Measurements from ENCODE around the gene RAB3A.

GRCh38 chr19:18176367-18177310 is 27.2 kb downstream of the RAB3A start:
- TF ChIP-seq, protein P1, sequence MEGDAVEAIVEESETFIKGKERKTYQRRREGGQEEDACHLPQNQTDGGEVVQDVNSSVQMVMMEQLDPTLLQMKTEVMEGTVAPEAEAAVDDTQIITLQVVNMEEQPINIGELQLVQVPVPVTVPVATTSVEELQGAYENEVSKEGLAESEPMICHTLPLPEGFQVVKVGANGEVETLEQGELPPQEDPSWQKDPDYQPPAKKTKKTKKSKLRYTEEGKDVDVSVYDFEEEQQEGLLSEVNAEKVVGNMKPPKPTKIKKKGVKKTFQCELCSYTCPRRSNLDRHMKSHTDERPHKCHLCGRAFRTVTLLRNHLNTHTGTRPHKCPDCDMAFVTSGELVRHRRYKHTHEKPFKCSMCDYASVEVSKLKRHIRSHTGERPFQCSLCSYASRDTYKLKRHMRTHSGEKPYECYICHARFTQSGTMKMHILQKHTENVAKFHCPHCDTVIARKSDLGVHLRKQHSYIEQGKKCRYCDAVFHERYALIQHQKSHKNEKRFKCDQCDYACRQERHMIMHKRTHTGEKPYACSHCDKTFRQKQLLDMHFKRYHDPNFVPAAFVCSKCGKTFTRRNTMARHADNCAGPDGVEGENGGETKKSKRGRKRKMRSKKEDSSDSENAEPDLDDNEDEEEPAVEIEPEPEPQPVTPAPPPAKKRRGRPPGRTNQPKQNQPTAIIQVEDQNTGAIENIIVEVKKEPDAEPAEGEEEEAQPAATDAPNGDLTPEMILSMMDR (conservative IDR thresholded peaks at IDR 0.05; ENCODE audit: low read length), result no peak
- TF ChIP-seq EZH2phosphoT487 (IDR thresholded peaks at IDR 0.05; ENCODE audit: borderline replicate concordance, low read depth, low read length), result no peak
